Skin epidermis (tissue), 12 donors: ENCODE results near the gene NKG7.

ENCODE experiments used
- H3K27ac ChIP-seq, 21 experiments: fragments of 200-600 bp; sonication (generic) in 11 of 21; one replicate each; pipeline ENCODE4 v1.5.0; 2020; ENCODE audit warnings: mild to moderate bottlenecking in 3 of 21, inconsistent platforms in 2 of 21, moderate library complexity in 2 of 21
- H3K4me3 ChIP-seq, 7 experiments: fragments of 200-600 bp; sonication (generic) in 2 of 7; one replicate each; pipeline ENCODE4 v1.5.0; 2020; ENCODE audit warnings: inconsistent platforms in 2 of 7, mild to moderate bottlenecking in 2 of 7, moderate library complexity in 1 of 7

Gene NKG7

DNA sequence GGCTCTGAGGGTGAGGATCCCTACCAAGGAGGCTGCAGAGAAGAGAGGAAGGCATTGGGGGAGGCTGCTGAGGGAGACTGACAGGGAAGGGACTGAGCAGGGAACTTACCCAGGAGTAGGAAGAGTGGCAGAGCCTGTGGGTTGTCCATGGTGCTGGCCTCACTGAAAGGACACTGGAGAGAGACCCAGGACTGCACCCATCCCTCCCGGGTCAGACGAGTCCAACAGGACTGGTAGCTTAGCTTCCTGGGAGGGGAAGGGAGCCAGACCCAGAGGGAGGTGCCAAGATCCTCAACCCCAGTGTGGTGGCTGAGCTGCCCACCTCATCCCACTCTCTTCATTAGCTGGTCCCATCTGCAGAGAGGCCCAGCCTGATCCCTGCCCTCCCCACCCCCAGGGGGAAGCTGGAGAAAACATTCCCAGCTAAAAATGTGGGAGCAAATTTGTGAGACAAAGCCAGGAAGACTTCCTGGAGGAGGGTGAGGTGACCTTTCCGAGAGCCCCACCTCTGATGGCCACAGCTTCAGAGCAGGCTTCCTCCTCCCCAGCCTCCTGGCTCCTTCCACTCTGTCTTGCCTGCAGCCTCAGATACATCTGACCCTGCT, 30.4 kb downstream of the NKG7 start, which contains the start of gene VSIG10L:
Gene VSIG10L, minus strand, starts transcription at position 164 of the 605 bp plus-strand sequence. Its CDS starts 15 bp downstream, at position 149.
- Histone ChIP-seq H3K4me3 (peak within 1 kb of the TSS in 3 of 7 experiments; percentile 4 to 69 (median 47)), H3K27ac (peak within 1 kb of the TSS in 11 of 21 experiments; percentile 5 to 63 (median 31))

GRCh38 chr19:51341066-51341465, 31.4 kb downstream of the NKG7 start:
- H3K4me3 ChIP-seq = peak overlapping the region in 2 of 7 experiments; percentile 47 to 69
- peak overlapping the region in 5 of 21 experiments; percentile 31 to 75 (median 46) for H3K27ac ChIP-seq

- H3K27ac ChIP-seq = peak overlapping the region in 17 of 21 experiments; percentile 21 to 79 (median 55)
These were observed 32.5 kb downstream of the NKG7 start for GRCh38 chr19:51339687-51340656.

GRCh38 chr19:51339313-51339686, 33.2 kb downstream of the NKG7 start:
- H3K27ac ChIP-seq = peak overlapping the region in 6 of 21 experiments; percentile 12 to 75 (median 55)
- peak overlapping the region; percentile 38 to 69 (median 60) for H3K4me3 ChIP-seq

More at GRCh38 chr19:51339687-51340656, 32.5 kb downstream of the NKG7 start:
- H3K4me3 ChIP-seq = peak overlapping the region; percentile 38 to 69 (median 60)

DNA sequence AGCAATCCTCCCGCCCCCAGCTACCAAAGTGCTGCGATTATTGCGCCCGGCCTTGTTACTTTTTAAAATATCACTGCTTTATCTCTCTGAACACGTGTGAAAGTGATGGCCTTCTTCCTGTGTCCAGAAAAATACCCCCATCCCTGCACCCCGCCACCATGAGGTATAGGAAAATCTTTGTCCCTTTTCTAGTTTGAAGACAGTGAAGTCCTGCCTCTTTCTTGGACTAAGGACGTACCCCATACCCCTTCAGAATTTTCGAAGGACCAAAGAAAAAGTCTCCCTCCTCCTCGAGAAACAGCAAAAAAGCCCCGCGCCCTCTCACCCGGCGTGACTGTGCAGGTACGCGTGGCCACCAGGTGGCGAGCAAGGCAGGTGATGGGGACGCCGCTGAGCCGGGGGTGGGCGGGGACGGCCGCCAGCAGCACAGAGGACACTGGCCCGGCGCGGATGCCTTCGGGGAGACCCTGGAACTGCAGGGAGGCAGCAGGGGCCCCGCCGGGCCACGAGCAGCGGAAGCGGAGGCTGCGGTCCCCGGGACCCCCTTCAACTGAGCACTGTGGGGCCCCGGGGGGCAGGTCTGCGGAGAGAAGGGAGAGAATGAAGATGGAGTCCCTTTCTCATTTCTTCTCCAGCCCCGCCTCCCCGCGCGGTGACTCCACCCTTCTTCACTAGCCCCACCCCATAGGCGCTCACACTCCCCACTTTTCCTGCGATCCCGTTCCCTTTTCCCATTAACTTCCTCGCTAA, 33.7 kb downstream of the NKG7 start:
- H3K27ac ChIP-seq = peak overlapping the region in 7 of 21 experiments; percentile 12 to 75 (median 50)
- peak overlapping the region; percentile 38 to 69 (median 60) for H3K4me3 ChIP-seq

DNA sequence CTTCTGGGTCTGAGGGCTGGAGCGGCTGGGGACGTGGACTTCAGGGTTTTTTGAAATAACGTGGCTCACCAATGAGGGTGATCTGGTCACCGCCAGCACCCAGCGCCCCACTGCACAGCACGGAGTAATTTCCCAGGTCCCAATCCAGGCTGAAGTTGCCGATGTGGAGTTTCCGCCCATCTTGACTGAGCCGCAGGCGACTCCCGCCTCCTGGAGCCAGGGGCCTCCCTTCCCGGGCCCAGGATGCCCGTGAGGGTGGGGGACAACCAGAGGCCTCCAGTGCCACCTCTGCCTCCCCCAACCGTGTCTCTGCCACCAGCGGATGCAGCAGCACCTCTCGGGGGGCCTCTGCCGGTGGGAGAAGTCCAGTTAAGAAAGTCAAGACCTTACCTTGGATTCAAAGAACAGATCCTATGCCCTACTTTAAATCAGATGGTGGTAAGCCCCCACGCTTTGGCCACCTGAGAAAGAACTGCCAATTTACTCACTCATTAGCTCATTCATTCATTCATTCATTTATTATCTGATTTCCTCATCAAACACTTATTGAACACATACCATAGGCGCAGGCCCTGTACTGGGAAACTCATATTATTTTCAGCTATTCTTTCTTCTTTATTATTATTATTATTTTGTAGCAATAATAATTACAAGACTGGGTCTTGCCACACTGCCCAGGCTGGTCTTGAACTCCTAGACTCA, 34.4 kb downstream of the NKG7 start:
- no peak overlapping the region for H3K4me3 ChIP-seq

DNA sequence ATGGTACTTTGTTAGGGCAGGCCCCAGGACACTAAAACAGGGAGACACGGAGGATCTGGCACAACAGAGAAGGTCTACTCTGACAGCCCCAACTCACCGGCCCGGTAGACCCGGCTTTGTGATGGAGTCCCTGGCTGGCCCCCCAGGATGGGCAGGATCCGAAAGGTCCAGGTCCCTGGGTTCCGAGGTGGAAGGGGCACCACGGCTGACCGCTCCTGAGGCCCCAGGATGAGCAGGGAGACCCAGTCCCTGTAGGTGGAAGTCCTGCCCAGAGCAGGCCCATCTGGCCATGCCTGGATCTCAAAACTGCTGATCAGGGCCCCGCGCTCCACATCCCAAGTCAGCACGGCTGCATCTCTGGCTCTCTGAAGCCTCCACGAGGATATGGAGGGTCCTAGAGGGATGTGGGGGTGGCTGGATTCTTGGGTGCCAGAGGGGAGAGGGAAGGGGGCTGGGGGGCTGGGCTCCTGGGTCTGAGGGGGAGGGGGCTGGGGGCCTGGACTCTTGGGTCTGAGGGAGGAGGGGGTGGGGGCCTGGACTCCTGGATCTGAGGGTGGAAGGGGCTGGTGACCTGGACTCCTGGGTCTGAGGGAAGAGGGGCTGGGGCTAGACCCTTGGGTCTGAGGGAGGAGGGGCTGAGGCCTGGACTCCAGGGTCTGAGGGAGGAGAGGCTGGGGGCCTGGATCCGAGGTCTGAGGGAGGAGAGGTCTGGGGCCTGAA, 35.2 kb downstream of the NKG7 start:
- Histone ChIP-seq H3K27ac (no peak overlapping the region), H3K4me3 (no peak overlapping the region)

More for the DNA sequence above, 34.4 kb downstream of the NKG7 start:
- peak overlapping the region in 1 of 21 experiments; percentile 75 for H3K27ac ChIP-seq

DNA sequence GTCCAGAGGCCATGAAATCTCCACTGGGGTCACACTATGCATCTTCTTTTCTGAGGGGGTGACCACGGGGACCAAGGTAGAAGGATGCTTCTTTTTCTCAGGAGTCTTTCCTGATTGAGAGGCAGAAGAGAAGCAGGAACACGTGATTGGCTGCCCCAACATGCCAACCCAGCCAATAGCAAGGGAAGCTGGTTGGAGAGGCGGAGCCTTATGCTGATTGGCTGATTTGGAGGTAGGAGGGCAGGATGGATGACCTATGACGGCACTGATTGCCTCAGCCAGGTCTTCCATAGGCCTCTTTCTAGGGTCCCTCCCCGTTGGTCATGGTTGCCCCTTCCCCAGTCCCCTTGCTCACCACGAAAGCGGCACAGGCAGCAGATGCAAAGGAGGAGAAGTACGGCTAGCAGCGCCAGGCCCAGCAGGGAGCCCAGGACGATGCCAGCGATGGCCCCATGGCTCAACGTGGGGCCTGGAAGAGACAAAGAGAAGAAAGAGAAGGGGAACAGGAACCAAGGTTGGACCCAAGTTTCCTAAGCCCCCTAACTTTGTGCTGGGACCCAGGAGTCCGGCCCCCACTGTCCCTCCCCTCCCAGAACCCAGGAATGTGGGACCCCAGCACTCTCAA, 38.5 kb downstream of the NKG7 start:
- Histone ChIP-seq H3K4me3 (no peak overlapping the region), H3K27ac (no peak overlapping the region)

GRCh38 chr19:51331716-51332115, 40.7 kb downstream of the NKG7 start:
- Histone ChIP-seq H3K4me3 (no peak overlapping the region), H3K27ac (no peak overlapping the region)

DNA sequence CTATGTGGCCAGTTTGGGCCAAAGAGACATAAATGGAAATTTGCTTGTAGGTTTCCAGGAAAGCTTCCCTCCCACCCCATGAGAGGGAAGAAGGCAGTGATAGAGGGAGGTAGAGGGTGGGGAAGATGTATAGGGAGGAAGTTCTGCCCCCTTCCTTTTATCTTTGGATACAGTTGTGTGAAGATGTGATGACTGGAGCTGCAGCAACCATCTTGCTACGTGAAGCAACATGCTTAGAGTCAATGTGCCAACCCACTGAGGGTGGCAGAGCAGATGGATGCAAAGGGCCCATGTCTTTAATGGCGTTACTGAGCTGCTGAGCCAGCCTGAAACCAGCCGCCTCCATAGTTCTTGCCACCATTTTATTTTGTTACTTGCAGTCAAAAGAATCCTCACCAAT, 41.3 kb downstream of the NKG7 start:
- H3K4me3 ChIP-seq = no peak overlapping the region
- H3K27ac ChIP-seq = no peak overlapping the region

DNA sequence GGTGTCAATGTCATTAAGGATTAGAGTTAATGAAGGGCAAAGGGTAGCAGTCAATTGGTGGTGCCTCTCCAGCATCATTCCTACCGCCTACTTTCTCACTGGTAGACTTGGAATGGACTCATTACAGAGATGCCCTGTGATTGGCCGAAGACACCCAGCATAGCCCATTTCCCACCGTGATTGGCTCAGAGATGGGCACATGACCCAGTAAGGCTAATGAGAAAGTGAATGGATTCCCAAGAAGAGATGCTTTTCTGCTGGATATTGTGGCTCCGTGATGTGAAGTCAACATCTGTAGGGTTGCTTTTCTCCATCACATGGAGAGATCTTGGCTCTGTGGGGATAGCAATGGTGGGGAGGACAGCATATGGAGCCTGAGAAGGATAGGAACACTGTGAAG, 42.1 kb downstream of the NKG7 start:
- H3K27ac ChIP-seq = no peak overlapping the region
- H3K4me3 ChIP-seq = no peak overlapping the region

DNA sequence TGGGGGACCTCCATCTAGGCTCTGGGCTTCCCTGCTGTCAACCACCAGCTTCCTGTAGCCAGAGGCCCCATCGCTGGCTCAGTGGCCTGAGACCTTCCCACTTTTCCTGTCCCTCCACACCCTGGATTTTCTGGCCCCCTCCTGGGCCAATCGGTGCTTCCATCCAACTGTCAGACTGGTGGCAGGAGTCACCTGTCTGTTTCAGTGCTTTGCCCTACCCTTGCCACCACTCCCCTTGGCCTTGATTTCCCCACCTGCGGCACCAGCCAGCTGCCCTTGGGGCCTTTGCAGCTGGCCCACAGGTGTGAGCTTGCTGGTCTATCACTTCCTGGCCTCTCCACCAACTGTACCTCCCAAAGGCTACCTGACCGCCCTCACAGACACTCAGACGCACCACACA, 43.0 kb downstream of the NKG7 start:
- Histone ChIP-seq H3K4me3 (no peak overlapping the region), H3K27ac (no peak overlapping the region)

DNA sequence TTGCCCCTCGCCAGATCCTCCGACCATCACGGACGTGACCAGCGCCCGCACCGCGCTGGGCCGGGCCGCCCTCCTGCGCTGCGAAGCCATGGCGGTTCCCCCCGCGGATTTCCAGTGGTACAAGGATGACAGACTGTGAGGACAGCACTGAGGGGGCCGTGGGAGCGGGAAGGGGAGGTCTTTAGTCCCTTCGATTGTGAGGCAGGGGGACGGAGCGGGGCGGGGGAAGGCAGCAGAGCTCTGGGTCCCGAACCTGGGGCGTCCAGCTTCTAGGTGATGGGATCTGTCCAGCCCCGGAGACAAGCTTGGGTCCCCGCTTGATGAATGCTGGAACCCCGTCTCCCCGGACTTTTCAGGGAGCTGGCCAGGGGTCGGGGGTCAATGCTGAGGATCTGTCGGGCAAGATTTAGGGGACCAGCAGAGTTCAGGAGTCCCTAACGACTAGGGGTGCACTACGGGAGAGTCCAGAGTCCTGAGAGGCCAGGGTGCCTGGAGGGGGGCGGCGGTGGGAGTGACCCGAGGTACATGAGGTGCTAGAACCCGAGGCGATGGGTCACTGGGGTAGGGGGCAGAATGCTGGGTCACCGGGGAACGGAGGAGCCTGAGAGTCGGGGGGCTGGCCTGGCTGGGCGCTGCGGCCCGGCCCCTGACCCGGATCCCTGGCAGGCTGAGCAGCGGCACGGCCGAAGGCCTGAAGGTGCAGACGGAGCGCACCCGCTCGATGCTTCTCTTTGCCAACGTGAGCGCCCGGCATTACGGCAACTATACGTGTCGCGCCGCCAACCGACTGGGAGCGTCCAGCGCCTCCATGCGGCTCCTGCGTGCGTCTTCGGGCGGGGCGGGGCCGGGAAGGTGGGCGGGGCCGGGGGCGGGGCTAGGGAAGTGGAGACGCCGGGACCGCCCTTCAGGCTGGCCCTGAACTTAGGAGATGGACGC, 45.1 kb downstream of the NKG7 start:
- no peak overlapping the region for H3K27ac ChIP-seq

DNA sequence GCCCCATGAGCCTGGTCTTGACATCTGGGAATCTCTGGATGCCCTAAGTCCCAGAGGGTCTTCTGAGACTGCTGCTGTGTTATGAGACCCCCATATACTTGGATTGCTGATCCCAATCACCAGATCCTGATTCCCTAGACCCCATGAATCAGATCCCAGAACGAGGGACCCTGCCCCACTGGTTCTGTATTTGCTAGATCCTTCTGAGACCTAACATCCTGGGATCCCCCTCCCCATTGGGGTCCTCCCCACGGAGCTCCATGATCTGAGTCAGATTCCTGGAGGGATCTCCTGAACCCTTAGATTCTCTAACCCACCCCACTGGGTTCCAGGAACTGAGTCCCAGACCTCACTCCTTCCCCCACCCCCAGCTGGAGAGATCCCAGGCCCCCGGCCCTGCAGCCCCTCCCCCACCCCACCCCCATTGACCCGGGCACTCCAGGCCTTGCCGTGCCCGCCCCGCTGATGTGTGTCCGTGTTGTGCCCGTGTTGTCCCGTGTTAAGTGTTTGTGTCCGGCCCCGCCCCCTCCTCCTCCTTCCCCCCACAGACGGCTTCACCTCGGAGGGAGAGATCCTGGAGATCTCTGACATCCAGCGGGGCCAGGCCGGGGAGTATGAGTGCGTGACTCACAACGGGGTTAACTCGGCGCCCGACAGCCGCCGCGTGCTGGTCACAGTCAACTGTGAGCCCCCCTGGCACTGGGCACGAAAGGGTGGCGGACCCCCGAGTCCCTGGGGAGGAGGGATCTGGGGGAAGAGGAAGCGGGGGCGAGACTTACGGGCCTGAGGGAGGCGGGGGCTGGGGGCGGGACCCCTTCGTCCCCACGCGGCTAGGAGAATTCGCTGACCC, 46.0 kb downstream of the NKG7 start:
- H3K27ac ChIP-seq = no peak overlapping the region
- no peak overlapping the region for H3K4me3 ChIP-seq

More for the DNA sequence above, 45.1 kb downstream of the NKG7 start:
- peak overlapping the region in 2 of 7 experiments; percentile 5 to 11 for H3K4me3 ChIP-seq

DNA sequence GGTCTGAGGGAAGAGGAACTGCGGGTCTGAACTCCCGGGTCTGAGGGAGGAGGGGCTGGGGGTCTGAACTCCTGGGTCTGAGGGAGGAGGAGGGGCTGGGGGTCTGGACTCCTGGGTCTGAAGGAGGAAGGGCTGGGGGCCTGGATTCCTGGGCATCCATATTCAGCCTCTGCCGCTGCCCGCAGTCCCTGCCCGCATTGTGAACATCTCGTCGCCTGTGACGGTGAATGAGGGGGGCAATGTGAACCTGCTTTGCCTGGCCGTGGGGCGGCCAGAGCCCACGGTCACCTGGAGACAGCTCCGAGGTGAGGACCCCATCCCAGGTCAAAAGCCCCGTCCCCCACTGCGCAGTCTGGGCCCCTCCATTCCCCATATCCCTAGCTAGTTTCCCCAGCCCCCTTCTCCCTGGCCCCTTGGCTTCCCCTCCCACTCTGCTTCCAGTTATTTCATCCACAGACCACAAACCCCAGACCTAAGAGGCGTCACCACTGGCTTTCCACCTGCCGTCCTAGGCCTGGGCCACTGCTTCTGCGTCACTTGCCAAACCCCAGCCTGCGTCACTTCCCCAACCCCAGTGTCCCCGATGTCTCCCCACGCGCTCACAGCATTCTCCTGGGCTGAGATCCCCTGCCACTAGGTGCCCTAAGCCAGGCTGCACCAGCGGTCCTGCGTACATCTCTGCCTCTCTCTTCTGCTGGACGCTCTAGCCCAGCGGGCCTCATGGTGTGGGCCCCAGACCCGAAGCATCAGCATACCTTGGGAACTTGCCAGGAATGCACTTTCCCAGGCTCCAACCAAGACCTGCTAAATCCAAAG, 47.1 kb downstream of the NKG7 start:
- Histone ChIP-seq H3K4me3 (no peak overlapping the region), H3K27ac (no peak overlapping the region)

DNA sequence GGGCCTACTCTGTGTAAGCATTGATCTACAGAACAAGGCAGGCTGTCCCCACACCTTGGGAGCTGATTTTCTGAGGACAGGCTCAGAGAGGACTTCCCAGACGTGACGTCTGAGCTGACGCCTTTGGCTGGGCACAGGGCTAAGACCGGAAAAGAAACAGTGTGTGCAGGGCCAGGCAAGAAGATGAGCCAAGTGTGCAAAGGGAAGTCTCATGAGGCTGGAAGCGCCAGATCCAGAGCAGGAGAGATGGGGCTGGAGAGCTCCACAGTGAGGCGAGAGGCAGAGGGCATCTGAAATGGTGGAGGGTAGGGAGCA, 48.3 kb downstream of the NKG7 start:
- Histone ChIP-seq H3K27ac (no peak overlapping the region), H3K4me3 (no peak overlapping the region)
